ENCODE results near the gene BIRC3.

BIRC3 gene

GRCh38 chr11:102289592-102289991, 27.7 kb upstream of the BIRC3 start:
- H3K27ac ChIP-seq, result no peak overlapping the region
- no peaks in the 10 kb centered on the region for H3K36me3 ChIP-seq (ENCODE audit: insufficient read depth)
- no peak overlapping the region for H3K4me3 ChIP-seq (IDR thresholded peaks at IDR 0.05; ENCODE audit: insufficient read depth, low read depth, low read length)
- H3K9ac ChIP-seq, result no peak overlapping the region
- no peaks in the 10 kb centered on the region for H3K27me3 ChIP-seq (ENCODE audit: insufficient read depth, low read depth)
- TF ChIP-seq CTCF (conservative IDR thresholded peaks at IDR 0.05; ENCODE audit: low read depth, low read length), result no peak
- no peak overlapping the region for H3K4me2 ChIP-seq
- H3K79me2 ChIP-seq (ENCODE audit: insufficient read depth, low read depth), result no peaks in the 10 kb centered on the region
- no peak overlapping the region for H2AFZ ChIP-seq (ENCODE audit: low read depth)
- H4K20me1 ChIP-seq (ENCODE audit: insufficient read depth), result no peaks in the 10 kb centered on the region
- peaks cover 16% of the 10 kb centered on the region for H3K4me1 ChIP-seq (ENCODE audit: low read depth, poor library complexity, severe bottlenecking)

- H3K27me3 ChIP-seq (ENCODE audit: insufficient read depth, low read depth), result no peaks in the 10 kb centered on the region
- H3K27ac ChIP-seq, result no peak overlapping the region
- H4K20me1 ChIP-seq (ENCODE audit: insufficient read depth), result no peaks in the 10 kb centered on the region
- no peak overlapping the region for H3K4me2 ChIP-seq
- peaks cover 21% of the 10 kb centered on the region for H3K4me1 ChIP-seq (ENCODE audit: low read depth, poor library complexity, severe bottlenecking)
- H3K9ac ChIP-seq, result no peak overlapping the region
- no peaks in the 10 kb centered on the region for H3K79me2 ChIP-seq (ENCODE audit: insufficient read depth, low read depth)
- no peak overlapping the region for H2AFZ ChIP-seq (ENCODE audit: low read depth)
- no peaks in the 10 kb centered on the region for H3K36me3 ChIP-seq (ENCODE audit: insufficient read depth)
- no peak for TF ChIP-seq CTCF (conservative IDR thresholded peaks at IDR 0.05; ENCODE audit: low read depth, low read length)
- no peak overlapping the region for H3K4me3 ChIP-seq (IDR thresholded peaks at IDR 0.05; ENCODE audit: insufficient read depth, low read depth, low read length)
Measured at GRCh38 chr11:102291831-102292230, 25.5 kb upstream of the BIRC3 start.

- Histone ChIP-seq H2AFZ (ENCODE audit: low read depth) (no peak overlapping the region), H4K20me1 (ENCODE audit: insufficient read depth) (no peaks in the 10 kb centered on the region), H3K4me3 (IDR thresholded peaks at IDR 0.05; ENCODE audit: insufficient read depth, low read depth, low read length) (no peak overlapping the region), H3K27me3 (ENCODE audit: insufficient read depth, low read depth) (no peaks in the 10 kb centered on the region), H3K27ac (no peak overlapping the region), H3K4me1 (ENCODE audit: low read depth, poor library complexity, severe bottlenecking) (peaks cover 21% of the 10 kb centered on the region), H3K36me3 (ENCODE audit: insufficient read depth) (no peaks in the 10 kb centered on the region), H3K79me2 (ENCODE audit: insufficient read depth, low read depth) (no peaks in the 10 kb centered on the region), H3K9ac (no peak overlapping the region), H3K4me2 (no peak overlapping the region)
- TF ChIP-seq CTCF (conservative IDR thresholded peaks at IDR 0.05; ENCODE audit: low read depth, low read length), result no peak
Measured at GRCh38 chr11:102292933-102293332, 24.4 kb upstream of the BIRC3 start.

GRCh38 chr11:102293873-102294601, 23.2 kb upstream of the BIRC3 start:
- peak; percentile 61 for TF ChIP-seq CTCF (conservative IDR thresholded peaks at IDR 0.05; ENCODE audit: low read depth, low read length)
- Histone ChIP-seq H3K4me1 (ENCODE audit: low read depth, poor library complexity, severe bottlenecking) (peaks cover 21% of the 10 kb centered on the region), H3K4me2 (peak overlapping the region; percentile 46), H3K4me3 (IDR thresholded peaks at IDR 0.05; ENCODE audit: insufficient read depth, low read depth, low read length) (no peak overlapping the region), H3K36me3 (ENCODE audit: insufficient read depth) (no peaks in the 10 kb centered on the region), H3K27me3 (ENCODE audit: insufficient read depth, low read depth) (no peaks in the 10 kb centered on the region), H3K9ac (no peak overlapping the region), H4K20me1 (ENCODE audit: insufficient read depth) (no peaks in the 10 kb centered on the region), H2AFZ (ENCODE audit: low read depth) (peak overlapping the region; percentile 36; the same call in 1 of the 2 replicates), H3K79me2 (ENCODE audit: insufficient read depth, low read depth) (no peaks in the 10 kb centered on the region), H3K27ac (no peak overlapping the region)

Data from KMS-11 (cell line).